Motor neuron (in vitro differentiated cells): ENCODE results near the gene KISS1R. TPM values are rescaled to one million over a fixed set of nuclear protein-coding genes. Genes with fewer than 3 reads are reported as not detected.

Experiments used
- ATAC-seq, 8 experiments: fragments of 200-7000 bp; cut with Tn5 transposase; replicated peaks in 6 of 8; 2 replicates each; pipeline ENCODE4 v1.8.0; 2021; ENCODE audit warnings: mild to moderate bottlenecking in 8 of 8, moderate library complexity in 8 of 8
- H3K27ac ChIP-seq, 2 donors: fragments of 250-450 bp; sonication (Bioruptor Pico); 2 replicates each; pipeline ENCODE4 v1.9.0; 2021; ENCODE audit warnings: antibody characterized with exemption in 2 of 2, mild to moderate bottlenecking in 2 of 2, moderate library complexity in 1 of 2
- H3K4me1 ChIP-seq, 2 donors: fragments of 250-450 bp; sonication (Bioruptor Pico); replicated peaks in 1 of 2; 2 replicates each; pipeline ENCODE4 v1.6.1; 2021; ENCODE audit warnings: antibody characterized with exemption in 2 of 2, mild to moderate bottlenecking in 2 of 2, moderate library complexity in 1 of 2
- H3K4me3 ChIP-seq, 5 donors: fragments of 250-450 bp; sonication (Bioruptor Pico); 2 replicates each; pipeline ENCODE4 v1.9.0; 2021; ENCODE audit warnings: antibody characterized with exemption in 5 of 5, mild to moderate bottlenecking in 5 of 5, moderate library complexity in 4 of 5
- WGBS, 10 experiments: fragments of 450-650 bp; shearing (Covaris generic); methylation state at CpG; one replicate each; pipeline ENCODE4 v1.0.0; 2022; 5-methylcytosine and 5-hydroxymethylcytosine counted together
- in situ Hi-C, 9 experiments: fragments of 400-800 bp; cut with MboI; loops; one replicate each; pipeline ENCODE4 v1.15.0; 2021; ENCODE audit warnings: low sequenced_read_pairs in 9 of 9, low pct_unique_long_range_greater_than_20kb in 2 of 9; ENCODE audit not compliant: unreplicated experiment in 9 of 9
- total RNA-seq, 8 experiments: library from RNA; unstranded; fragments of 300-600 nt; gene quantifications; 2 replicates each; pipeline versions ENCODE4 v1.2.3 to v1.2.4, GENCODE V29; 2022

KISS1R gene
- total RNA-seq, 8 experiments from 2014 or later = 0.24 to 2.1 (median 0.64) TPM; not detected in 1

- ATAC-seq = no peak
- in situ Hi-C loops = no loop called here
- 56 to 94% (median 85%) methylated on average over 1 to 8 of the region's 45 CpGs; no CpG with 5 or more reads in 3 of the 10 experiments for WGBS, 10 experiments
- Histone ChIP-seq H3K27ac (no peak overlapping the region), H3K4me1 (no peaks in the 10 kb centered on the region), H3K4me3 (no peak overlapping the region)
Measured at GRCh38 chr19:941292-942132, 24.4 kb downstream of the KISS1R start.

DNA sequence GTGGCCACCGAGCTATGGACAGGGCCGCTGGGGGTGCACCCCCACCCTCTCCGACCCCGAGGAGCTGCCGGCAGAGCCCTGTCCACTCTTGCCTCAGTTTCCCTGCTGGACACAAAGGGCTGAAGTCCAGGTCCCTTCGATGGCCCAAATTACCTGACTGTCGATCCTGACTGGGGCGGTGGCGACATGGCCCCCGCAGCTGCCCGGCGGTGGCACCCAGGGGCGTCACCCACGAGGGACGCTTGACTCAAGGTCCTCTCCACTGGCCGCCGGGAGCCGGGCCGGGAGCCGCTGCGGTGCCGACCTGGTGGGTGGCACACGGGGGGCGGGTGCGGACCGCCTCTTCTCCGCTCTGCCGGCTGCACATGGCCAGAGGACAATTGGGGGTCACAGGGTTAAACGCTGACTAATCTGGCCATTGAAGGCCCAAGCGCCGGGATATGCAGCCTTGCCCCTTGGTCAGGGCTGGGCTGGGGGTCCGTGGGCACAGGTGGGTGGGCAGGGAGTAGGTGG, 25.1 kb downstream of the KISS1R start:
- in situ Hi-C loops = no loop called here
- no peaks in the 10 kb centered on the region for H3K4me1 ChIP-seq
- ATAC-seq = no peak
- no peak overlapping the region for H3K27ac ChIP-seq
- 75 to 100% (median 94%) methylated on average over 3 to 10 of the region's 32 CpGs; no CpG with 5 or more reads in 7 of the 10 experiments for WGBS, 10 experiments
- no peak overlapping the region for H3K4me3 ChIP-seq

GRCh38 chr19:943551-944170, 26.5 kb downstream of the KISS1R start:
- ATAC-seq = no peak
- 82 to 100% (median 100%) methylated on average over 1 to 3 of the region's 17 CpGs; no CpG with 5 or more reads in 4 of the 10 experiments for WGBS, 10 experiments
- in situ Hi-C loops = no loop called here

GRCh38 chr19:944171-944567, 27.0 kb downstream of the KISS1R start:
- peak in 2 of 8 experiments; percentile 35 to 76 for ATAC-seq
- Histone ChIP-seq H3K4me3 (no peak overlapping the region), H3K4me1 (no peaks in the 10 kb centered on the region), H3K27ac (no peak overlapping the region)
- in situ Hi-C loops = no loop called here
- 87 to 100% methylated on average over 1 to 7 of the region's 27 CpGs; no CpG with 5 or more reads in 8 of the 10 experiments for WGBS, 10 experiments

More at GRCh38 chr19:943551-944170, 26.5 kb downstream of the KISS1R start:
- H3K4me3 ChIP-seq = no peak overlapping the region
- H3K4me1 ChIP-seq = no peaks in the 10 kb centered on the region
- H3K27ac ChIP-seq = no peak overlapping the region

DNA sequence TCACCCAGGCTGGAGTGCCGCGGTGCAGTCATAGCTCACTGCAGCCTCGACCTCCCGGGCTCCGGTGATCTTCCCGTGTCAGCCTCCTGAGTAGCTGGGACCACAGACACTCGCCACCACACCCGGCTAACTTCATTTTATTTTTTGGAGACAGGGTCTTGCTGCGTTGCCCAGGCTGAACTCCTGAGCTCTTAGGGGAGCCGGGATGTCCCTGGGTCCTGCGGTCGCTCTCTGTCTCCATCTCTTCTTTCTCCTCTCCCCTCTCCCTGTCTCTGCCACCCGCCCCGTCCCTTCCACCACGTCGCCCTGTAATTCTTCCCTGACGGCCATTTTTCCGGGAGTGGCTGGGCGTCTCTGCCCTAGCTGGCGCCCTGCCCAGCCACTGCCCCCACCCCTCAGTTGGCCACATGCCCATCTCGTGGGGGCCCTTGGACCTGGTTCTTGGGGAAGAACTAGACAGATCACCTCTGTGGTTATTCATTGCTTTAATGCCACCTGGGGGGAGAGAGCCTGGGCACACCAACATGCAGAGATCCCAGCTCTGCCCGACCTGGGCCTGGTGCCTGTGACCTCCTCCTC, 27.6 kb downstream of the KISS1R start:
- WGBS, 10 experiments = 43 to 100% (median 69%) methylated on average over 1 to 5 of the region's 22 CpGs; no CpG with 5 or more reads in 6 of the 10 experiments
- no peaks in the 10 kb centered on the region for H3K4me1 ChIP-seq
- peak in 2 of 8 experiments; percentile 39 to 44 for ATAC-seq
- in situ Hi-C loops = no loop called here
- H3K4me3 ChIP-seq = no peak overlapping the region
- no peak overlapping the region for H3K27ac ChIP-seq

DNA sequence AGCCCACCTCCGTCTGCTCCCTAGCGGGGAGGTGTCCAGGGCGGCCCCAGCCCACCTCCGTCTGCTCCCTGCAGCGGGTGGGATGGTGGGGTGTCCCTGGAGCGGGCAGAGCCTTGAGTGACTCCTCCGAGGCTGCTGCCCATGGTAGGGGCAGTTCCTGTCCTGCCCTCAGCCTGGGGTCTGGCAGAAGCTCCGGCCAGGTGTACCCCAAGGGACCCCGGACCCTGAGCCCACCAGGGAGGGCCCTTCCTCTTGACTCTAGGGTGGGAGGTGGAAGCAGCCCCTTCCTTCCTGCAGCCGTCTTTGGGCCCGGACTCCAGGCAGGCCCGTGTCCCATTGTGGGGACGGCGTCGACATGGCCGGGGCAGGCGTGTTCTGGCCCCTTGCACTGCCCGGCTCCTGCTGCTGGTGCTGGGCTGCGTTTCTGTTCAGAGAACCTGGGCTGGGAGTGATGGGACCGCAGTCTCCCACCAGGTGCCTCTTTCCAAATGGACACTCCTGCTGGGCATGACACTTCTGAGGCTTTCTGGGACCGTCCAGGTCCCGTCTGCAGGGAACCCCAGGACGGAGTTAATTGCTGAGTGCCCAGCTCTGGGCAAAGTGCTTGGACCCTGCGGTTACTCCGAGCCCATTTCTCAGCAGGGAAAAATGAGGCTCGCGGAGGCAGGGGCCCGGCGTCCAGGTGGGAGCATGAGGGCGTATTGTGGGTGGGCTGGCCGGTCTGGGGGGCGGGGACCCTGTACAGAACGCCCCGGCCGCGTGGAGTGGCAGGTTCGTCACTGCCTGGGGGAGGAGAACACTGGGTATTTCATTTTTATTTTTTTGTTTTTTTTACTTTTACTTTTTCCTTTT, 28.5 kb downstream of the KISS1R start:
- ATAC-seq = peak in 1 of 8 experiments; percentile 14
- 88 to 100% (median 89%) methylated on average over 1 to 13 of the region's 37 CpGs; no CpG with 5 or more reads in 5 of the 10 experiments for WGBS, 10 experiments
- Histone ChIP-seq H3K4me1 (no peaks in the 10 kb centered on the region), H3K27ac (no peak overlapping the region), H3K4me3 (no peak overlapping the region)
- in situ Hi-C loops = no loop called here

DNA sequence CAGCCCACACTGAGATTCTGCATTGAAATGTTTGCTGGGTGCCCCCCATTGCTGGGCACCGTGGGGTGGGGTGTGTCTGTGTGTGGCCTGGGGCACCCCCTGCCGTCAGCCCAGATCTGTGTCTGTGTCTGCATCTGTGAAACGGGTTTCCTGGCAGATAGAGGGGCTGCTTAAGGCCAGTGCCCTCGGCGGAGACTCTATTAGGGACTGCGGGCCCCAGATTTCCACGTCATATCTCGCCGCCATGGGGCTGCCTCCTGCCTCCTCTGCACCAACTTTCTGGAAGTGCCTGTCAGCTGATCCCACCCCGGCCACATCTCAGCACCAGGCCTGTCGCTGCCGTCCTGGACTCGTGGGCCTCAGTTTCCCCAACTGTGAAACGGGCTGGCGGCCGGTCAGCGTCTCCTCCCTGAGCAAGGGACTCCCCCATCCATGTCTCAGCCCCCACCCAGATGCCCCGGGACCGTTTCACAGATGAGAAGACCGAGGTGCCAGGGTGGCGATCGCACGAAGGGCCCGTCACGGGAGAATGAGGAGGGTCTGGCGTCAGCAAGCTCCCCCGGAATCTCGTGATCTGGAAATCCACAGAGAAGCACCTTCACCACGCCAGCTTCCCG, 30.1 kb downstream of the KISS1R start:
- Histone ChIP-seq H3K4me3 (no peak overlapping the region), H3K27ac (no peak overlapping the region), H3K4me1 (no peaks in the 10 kb centered on the region)
- in situ Hi-C loops = no loop called here
- 86 to 100% (median 99%) methylated on average over 1 to 7 of the region's 30 CpGs; no CpG with 5 or more reads in 6 of the 10 experiments for WGBS, 10 experiments
- no peak for ATAC-seq

- WGBS, 10 experiments = 95% methylated on average over 4 to 12 of the region's 47 CpGs; no CpG with 5 or more reads in 8 of the 10 experiments
- no peak for ATAC-seq
- in situ Hi-C loops = no loop called here
Measured at GRCh38 chr19:947707-948539, 30.8 kb downstream of the KISS1R start.

GRCh38 chr19:948842-949496, 31.8 kb downstream of the KISS1R start:
- Histone ChIP-seq H3K4me1 (peaks cover 13 to 17% of the 10 kb centered on the region in 2 donors), H3K4me3 (no peak overlapping the region), H3K27ac (no peak overlapping the region)
- in situ Hi-C loops = no loop called here
- ATAC-seq = no peak
- WGBS, 10 experiments = 60 to 100% (median 100%) methylated on average over 1 to 2 of the region's 25 CpGs; no CpG with 5 or more reads in 5 of the 10 experiments

More at GRCh38 chr19:947707-948539, 30.8 kb downstream of the KISS1R start:
- no peak overlapping the region for H3K27ac ChIP-seq
- no peak overlapping the region for H3K4me3 ChIP-seq
- H3K4me1 ChIP-seq = peaks cover 5 to 6% of the 10 kb centered on the region in 2 donors

GRCh38 chr19:950352-951066, 33.4 kb downstream of the KISS1R start:
- Histone ChIP-seq H3K4me3 (no peak overlapping the region), H3K4me1 (peaks cover 16 to 32% of the 10 kb centered on the region in 2 donors), H3K27ac (peak overlapping the region in 1 of 2 donors; percentile 5)
- no peak for ATAC-seq
- WGBS, 10 experiments = 0 to 100% (median 96%) methylated on average over 1 to 7 of the region's 17 CpGs; no CpG with 5 or more reads in 4 of the 10 experiments
- in situ Hi-C loops = no loop called here
